ENCODE data around the gene DOLK. TPM values are rescaled to one million over a fixed set of nuclear protein-coding genes. Genes with fewer than 3 reads are reported as not detected.

The DOLK gene
- total RNA-seq, 1 experiment from 2014 or later, result 20.1 TPM

DNA sequence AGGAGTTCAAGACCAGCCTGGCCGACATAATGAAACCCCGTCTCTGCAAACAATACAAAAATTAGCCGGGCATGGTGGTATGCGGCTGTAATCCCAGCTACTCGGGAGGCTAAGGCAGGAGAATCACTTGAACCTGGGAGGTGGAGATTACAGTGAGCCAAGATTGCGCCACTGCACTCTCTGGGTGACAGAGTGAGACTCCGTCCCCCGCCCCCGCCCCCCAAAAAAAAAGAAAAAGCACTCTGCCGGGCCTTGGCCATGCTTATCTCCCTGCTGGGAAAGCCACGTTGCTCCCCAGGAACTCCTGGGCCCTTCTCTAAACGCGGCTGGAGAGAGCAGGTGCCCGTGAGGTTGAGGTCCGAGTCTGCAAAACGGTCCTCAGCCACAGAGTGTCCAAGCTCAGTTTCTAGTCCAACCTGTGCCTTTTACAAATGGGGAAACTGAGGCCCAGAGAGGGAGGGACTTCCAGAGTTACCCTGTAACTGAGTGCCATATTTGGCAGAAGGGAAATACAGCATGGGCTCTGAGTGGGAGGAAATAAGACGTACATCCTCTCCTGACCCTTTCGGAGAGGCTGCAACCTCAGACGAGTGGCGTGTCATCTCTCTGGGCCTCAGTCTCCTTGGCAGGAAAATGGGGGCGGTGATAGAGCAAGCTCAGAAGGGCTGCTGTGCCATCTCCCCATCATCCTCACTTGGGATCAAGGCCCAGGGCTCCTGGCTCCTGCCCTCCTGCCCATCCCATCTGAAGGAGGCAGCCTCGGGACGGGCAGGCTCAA lies 33.2 kb downstream of the DOLK start:
- Mint-ChIP-seq H3K4me3 (no peak overlapping the region), H3K27me3 (ENCODE audit: low read depth) (no peaks in the 10 kb centered on the region), H3K9me3 (no peaks in the 10 kb centered on the region), H3K4me1 (peaks cover 32 to 33% of the 10 kb centered on the region in 2 experiments), H3K27ac (peak overlapping the region in 2 of 3 experiments; percentile 67 to 94; a peak in 1 of 7 replicates), H3K36me3 (ENCODE audit: insufficient read depth in 1 of 3, low read depth in 3 of 3) (peaks cover 36 to 75% (median 53%) of the 10 kb centered on the region in 3 experiments)
- no peak overlapping the region for H4K91ac ChIP-seq (ENCODE audit: insufficient read length, low read depth, low read length)
- no CpG with 5 or more reads among the region's 23 CpGs for WGBS (ENCODE audit: extremely low coverage, insufficient read length, low lambda C conversion rate)
- DNase-seq, result no peak
- no peak overlapping the region for H2BK5ac ChIP-seq (ENCODE audit: insufficient read length, low read length)
- H3K56ac ChIP-seq (ENCODE audit: insufficient read length, low read depth, low read length), result no peak overlapping the region
- no peaks in the 10 kb centered on the region for H3K23me2 ChIP-seq (ENCODE audit: insufficient read length, low read depth, low read length, poor library complexity, severe bottlenecking)
- H4K5ac ChIP-seq (ENCODE audit: insufficient read length, low read depth, low read length), result no peak overlapping the region
- H3K9me3 ChIP-seq (ENCODE audit: control insufficient read depth, low read depth, low read length), result no peaks in the 10 kb centered on the region
- no peak overlapping the region for H2BK12ac ChIP-seq (ENCODE audit: insufficient read length, low read depth, low read length)
- H3K4me1 ChIP-seq (ENCODE audit: insufficient read depth, low read length), result peaks cover 5% of the 10 kb centered on the region; the same call in 1 of the 2 replicates
- no peak overlapping the region for H2BK20ac ChIP-seq (ENCODE audit: low read depth, low read length, poor library complexity, severe bottlenecking)
- H3K23ac ChIP-seq (ENCODE audit: insufficient read length, low read depth, low read length), result no peak overlapping the region
- no peak overlapping the region for H3K4me2 ChIP-seq (ENCODE audit: insufficient read depth, insufficient read length, low read length)
- H3K27me3 ChIP-seq (ENCODE audit: insufficient read depth, low read length), result no peaks in the 10 kb centered on the region
- no peak overlapping the region for H2AFZ ChIP-seq (ENCODE audit: low read length)
- no peak overlapping the region for H3K27ac ChIP-seq (ENCODE audit: insufficient read length, low read depth, low read length)
- no peak overlapping the region for H2BK15ac ChIP-seq (ENCODE audit: low read depth, low read length)
- no peak overlapping the region for H3K9ac ChIP-seq (ENCODE audit: extremely low read depth, insufficient read length, low read length)
- H4K20me1 ChIP-seq (ENCODE audit: control insufficient read depth, insufficient read depth, insufficient read length), result peaks cover 3% of the 10 kb centered on the region
- H3T11ph ChIP-seq (ENCODE audit: low read length), result no peak overlapping the region
- no peak overlapping the region for H2BK120ac ChIP-seq (ENCODE audit: low read depth, low read length, poor library complexity, severe bottlenecking)
- no peak overlapping the region for H3K4ac ChIP-seq (ENCODE audit: low read depth, low read length)
- H2AK5ac ChIP-seq (ENCODE audit: insufficient read length, low read length), result no peak overlapping the region
- peaks cover 2% of the 10 kb centered on the region; the same call in 1 of the 2 replicates for H3K79me2 ChIP-seq (ENCODE audit: insufficient read depth, low read length)
- no peak overlapping the region for H3K18ac ChIP-seq (ENCODE audit: insufficient read length, low read depth, low read length)
- TF ChIP-seq CTCF (conservative IDR thresholded peaks at IDR 0.05), result no peak
- no peak overlapping the region for H3K14ac ChIP-seq (ENCODE audit: insufficient read depth, low read length)
- peaks cover 7% of the 10 kb centered on the region for H3K79me1 ChIP-seq (ENCODE audit: insufficient read depth, low read depth, low read length, poor library complexity, severe bottlenecking)
- no peak overlapping the region for H4K8ac ChIP-seq (replicated peaks; ENCODE audit: insufficient read length, low read depth, low read length)
